Measurements from ENCODE around the gene TMEM240.
"Not testable (repeated sequence)": the region's sequence is repeated elsewhere in the genome, so short reads cannot be mapped to it uniquely, and the experiment has no call there.

TMEM240 gene

GRCh38 chr1:1539310-1540089 is 924 bp downstream of the TMEM240 start:
- no peak for DNase-seq

- no peak for DNase-seq
These were observed 1.5 kb downstream of the TMEM240 start for GRCh38 chr1:1538989-1539309.

- no peak for DNase-seq
These were observed 2.1 kb downstream of the TMEM240 start for GRCh38 chr1:1538334-1538733.

- no peak for DNase-seq
These were observed 2.7 kb downstream of the TMEM240 start for GRCh38 chr1:1537626-1538250.

GRCh38 chr1:1536938-1537546 is 3.4 kb downstream of the TMEM240 start:
- DNase-seq: no peak

- no peak for DNase-seq
These were observed 4.1 kb downstream of the TMEM240 start for GRCh38 chr1:1536019-1536937.

GRCh38 chr1:1535201-1536018 is 5.0 kb downstream of the TMEM240 start:
- DNase-seq: no peak

- DNase-seq: no peak
These were observed 5.8 kb downstream of the TMEM240 start for GRCh38 chr1:1534401-1535154.

GRCh38 chr1:1533894-1534291 is 6.5 kb downstream of the TMEM240 start:
- not testable (repeated sequence) for DNase-seq

- DNase-seq: not testable (repeated sequence)
These were observed 7.1 kb downstream of the TMEM240 start for GRCh38 chr1:1533176-1533893.

GRCh38 chr1:1531947-1532346 is 8.5 kb downstream of the TMEM240 start:
- DNase-seq: no peak

GRCh38 chr1:1529936-1530335 is 10.5 kb downstream of the TMEM240 start:
- no peak for DNase-seq

- no peak for DNase-seq
These were observed 11.1 kb downstream of the TMEM240 start for GRCh38 chr1:1529321-1529720.

GRCh38 chr1:1528301-1529267 is 11.8 kb downstream of the TMEM240 start:
- DNase-seq: no peak

- DNase-seq: no peak
These were observed 13.2 kb downstream of the TMEM240 start for GRCh38 chr1:1527092-1527816.

- not testable (repeated sequence) for DNase-seq
These were observed 13.9 kb downstream of the TMEM240 start for GRCh38 chr1:1526476-1526875.

- DNase-seq: not testable (repeated sequence)
These were observed 15.6 kb downstream of the TMEM240 start for GRCh38 chr1:1524750-1525383.

GRCh38 chr1:1523651-1524050 is 16.8 kb downstream of the TMEM240 start:
- not testable (repeated sequence) for DNase-seq
